GM18907 (cell line): ENCODE data around the gene SLC22A5.
"Not testable (repeated sequence)": the region's sequence is repeated elsewhere in the genome, so short reads cannot be mapped to it uniquely, and the experiment has no call there.

Source experiments
- ATAC-seq: cut with Tn5 transposase; IDR thresholded peaks from one replicate; pipeline ENCODE4 v1.9.1; 2021; ENCODE audit warnings: mild to moderate bottlenecking, moderate library complexity; ENCODE audit not compliant: unreplicated experiment

Gene SLC22A5

GRCh38 chr5:132410451-132411303, 41.2 kb downstream of the SLC22A5 start:
- peak; percentile 70 for ATAC-seq

- peak; percentile 16 for ATAC-seq
Observed at GRCh38 chr5:132411304-132412013, 41.9 kb downstream of the SLC22A5 start.

- no peak for ATAC-seq
Observed at GRCh38 chr5:132413567-132413966, 44.1 kb downstream of the SLC22A5 start.

- no peak for ATAC-seq
Observed at GRCh38 chr5:132414634-132415378, 45.3 kb downstream of the SLC22A5 start.

GRCh38 chr5:132415516-132415915, 46.0 kb downstream of the SLC22A5 start:
- not testable (repeated sequence) for ATAC-seq

GRCh38 chr5:132416306-132417009, 46.9 kb downstream of the SLC22A5 start:
- ATAC-seq = no peak

- no peak for ATAC-seq
Observed at GRCh38 chr5:132417010-132417439, 47.5 kb downstream of the SLC22A5 start.

GRCh38 chr5:132417461-132417860, 48.0 kb downstream of the SLC22A5 start:
- ATAC-seq = no peak

GRCh38 chr5:132417889-132418485, 48.5 kb downstream of the SLC22A5 start:
- no peak for ATAC-seq

- ATAC-seq = no peak
Observed at GRCh38 chr5:132418881-132419280, 49.4 kb downstream of the SLC22A5 start.

- ATAC-seq = peak; percentile 36
Observed at GRCh38 chr5:132419502-132420468, 50.3 kb downstream of the SLC22A5 start.

- ATAC-seq = peak; percentile 53
Observed at GRCh38 chr5:132420706-132421272, 51.3 kb downstream of the SLC22A5 start.

- no peak for ATAC-seq
Observed at GRCh38 chr5:132421462-132421861, 52.0 kb downstream of the SLC22A5 start.

- peak; percentile 26 for ATAC-seq
Observed at GRCh38 chr5:132422720-132423437, 53.4 kb downstream of the SLC22A5 start.

- ATAC-seq = no peak
Observed at GRCh38 chr5:132423438-132423898, 54.0 kb downstream of the SLC22A5 start.

GRCh38 chr5:132424167-132424880, 54.8 kb downstream of the SLC22A5 start:
- ATAC-seq = no peak
